Ovary (tissue), 9 donors: ENCODE data around the gene DENND2A. TPM values are rescaled to one million over a fixed set of nuclear protein-coding genes. Genes with fewer than 3 reads are reported as not detected.
A peak's percentile ranks its signal among the peaks of the same experiment; 100 is the strongest.
"Not testable (repeated sequence)": the region's sequence is repeated elsewhere in the genome, so short reads cannot be mapped to it uniquely, and the experiment has no call there.

ENCODE experiments used
- DNase-seq, 5 donors: peaks; one replicate each; pipeline ENCODE4 v3.0.0-alpha.2; 2019 to 2020
- H3K27ac ChIP-seq, 2 donors: fragments of 200-600 bp; one replicate each; pipeline versions ENCODE4 v1.5.1 to v1.8.0; 2019 to 2022
- H3K27me3 ChIP-seq: fragments of 200-600 bp; one replicate; pipeline ENCODE4 v1.8.0; 2022
- H3K36me3 ChIP-seq: fragments of 200-600 bp; sonication (generic); one replicate; pipeline ENCODE4 v1.5.1; 2019
- H3K4me1 ChIP-seq: one replicate; pipeline ENCODE4 v1.8.1; 2013; ENCODE audit warnings: mild to moderate bottlenecking, moderate library complexity; ENCODE audit not compliant: insufficient read depth
- H3K4me3 ChIP-seq: fragments of 200-600 bp; sonication (generic); one replicate; pipeline ENCODE4 v1.5.1; 2017
- H3K9me3 ChIP-seq, 2 donors: fragments of 200-600 bp in 1 of 2; sonication (generic) in 1 of 2; one replicate each; pipeline versions ENCODE4 v1.5.1 to v1.8.1; 2013 to 2019; ENCODE audit warnings: mild to moderate bottlenecking in 1 of 2, moderate library complexity in 1 of 2
- CTCF ChIP-seq, 3 donors: fragments of 450-650 bp in 2 of 3; fragments of 200-600 bp in 1 of 3; IDR thresholded peaks; one replicate each; pipeline versions ENCODE4 v1.5.1 to v1.8.0; 2016 to 2022; ENCODE audit warnings: antibody characterized with exemption in 3 of 3, mild to moderate bottlenecking in 1 of 3
- EP300 ChIP-seq: sonication (generic); formaldehyde crosslinking; IDR thresholded peaks from one replicate; pipeline ENCODE4 v1.6.1; 2017; ENCODE audit warnings: antibody characterized with exemption
- POLR2A ChIP-seq: fragments of 450-650 bp; IDR thresholded peaks from one replicate; pipeline ENCODE4 v1.6.1; 2017; ENCODE audit warnings: antibody characterized with exemption, mild to moderate bottlenecking, moderate library complexity
- WGBS, 3 donors: extraction: QIAGEN DNeasy Blood & Tissue Kit in 1 of 3; methylation state at CpG; one replicate each; pipeline versions ENCODE4 v1.1.5 to v1.1.7; 2013 to 2017; 5-methylcytosine and 5-hydroxymethylcytosine counted together
- intact Hi-C, 4 donors: fragments of 100-400 bp; cut with DNase I; formaldehyde crosslinking; loops; one replicate each; pipeline versions ENCODE4 v1.11.0 to v1.15.1; 2022 to 2023
- polyA plus RNA-seq, 2 donors: library from polyadenylated mRNA; stranded (reverse); fragments of 200-250 nt in 1 of 2; fragments of 350-450 nt in 1 of 2; fragmentation: Illumina TruSeq in 1 of 2; extraction: RNeasy Lipid Tissue Mini Kit (QIAGEN cat#74804) in 1 of 2; gene quantifications; one replicate each; pipeline ENCODE4 v1.2.3, GENCODE V29; 2013 to 2014
- total RNA-seq, 7 donors: library from RNA; depleted of rRNA in 2 of 7; stranded (reverse); fragments of >200 nt in 2 of 7; fragmentation: NEBNext Ultra II Directional in 3 of 7; extraction: Animal tissue kit (Norgen Biotek cat#: 25700) in 3 of 7; gene quantifications; one replicate each; pipeline versions ENCODE4 v1.1.0 to v1.2.4, GENCODE V29; 2016 to 2023
- donor health status: DM: no; HTN: no; CAD: no; lungs with moderate emphysema.
- donor health status: DM: no; HTN: no; CAD: no.
- donor health status: Bipolar disorder and iron deficiency.
- donor health status: DM: yes; HTN: yes; CAD: no.
- donor health status: DM: no; HTN: no; CAD: no.
- donor health status: DM: yes; HTN: yes; CAD: no.

Gene DENND2A
- total and polyA plus RNA-seq, 9 donors = 9.8 to 61.8 (median 36.1) TPM

- H3K9me3 ChIP-seq = no peaks in the 10 kb centered on the region
- no peaks in the 10 kb centered on the region for H3K4me1 ChIP-seq
- WGBS, 3 donors = 94 to 96% (median 94%) methylated on average over 6 of the region's 6 CpGs
- intact Hi-C loops = no loop called here
- H3K27me3 ChIP-seq = no peaks in the 10 kb centered on the region
- DNase-seq = peak in 1 of 5 donors; percentile 4
- no peak for TF ChIP-seq EP300
- no peak for TF ChIP-seq CTCF (IDR thresholded peaks at IDR 0.05)
- no peak for TF ChIP-seq POLR2A
- H3K4me3 ChIP-seq = no peak overlapping the region
- no peaks in the 10 kb centered on the region for H3K36me3 ChIP-seq
- no peak overlapping the region for H3K27ac ChIP-seq
Measured at GRCh38 chr7:140557069-140557468, 83.5 kb downstream of the DENND2A start.

- H3K36me3 ChIP-seq, H3K27ac ChIP-seq, H3K27me3 ChIP-seq, H3K4me1 ChIP-seq, intact Hi-C loops, H3K4me3 ChIP-seq, H3K9me3 ChIP-seq: not testable (repeated sequence)
- WGBS, 3 donors = 81 to 89% (median 86%) methylated on average over 10 of the region's 10 CpGs
- peak in 1 of 5 donors; percentile 16 for DNase-seq
Measured at GRCh38 chr7:140553236-140553635, 87.4 kb downstream of the DENND2A start.

DNA sequence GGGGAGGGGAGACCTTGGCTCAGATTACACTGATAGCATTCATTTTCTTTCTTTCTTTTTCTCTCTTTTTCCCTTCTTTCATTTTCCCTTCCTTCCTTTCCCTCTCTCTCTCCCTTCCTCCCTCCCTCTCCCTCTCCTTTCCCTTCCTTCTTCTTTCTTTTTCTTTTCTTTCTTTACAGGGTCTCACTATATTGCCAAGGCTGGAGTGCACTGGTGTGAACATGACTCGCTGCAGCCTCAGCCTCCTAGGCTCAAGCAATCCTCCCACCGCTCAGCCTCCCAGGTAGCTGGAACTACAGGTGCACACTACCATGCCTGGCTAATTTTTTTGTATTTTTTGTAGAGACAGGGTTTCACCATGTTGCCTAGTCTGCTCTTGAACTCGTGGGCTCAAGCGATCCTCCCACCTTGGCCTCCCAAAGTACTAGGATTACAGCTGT lies 88.4 kb downstream of the DENND2A start:
- Histone ChIP-seq H3K9me3 (no peaks in the 10 kb centered on the region), H3K36me3 (no peaks in the 10 kb centered on the region), H3K27me3 (no peaks in the 10 kb centered on the region), H3K27ac (no peak overlapping the region), H3K4me3 (no peak overlapping the region), H3K4me1 (peaks cover 3% of the 10 kb centered on the region)
- intact Hi-C loops = no loop called here
- TF ChIP-seq POLR2A (no peak), EP300 (no peak)
- WGBS, 3 donors = 90 to 95% (median 93%) methylated on average over 4 of the region's 4 CpGs
- DNase-seq = peak in 1 of 5 donors; percentile 13

DNA sequence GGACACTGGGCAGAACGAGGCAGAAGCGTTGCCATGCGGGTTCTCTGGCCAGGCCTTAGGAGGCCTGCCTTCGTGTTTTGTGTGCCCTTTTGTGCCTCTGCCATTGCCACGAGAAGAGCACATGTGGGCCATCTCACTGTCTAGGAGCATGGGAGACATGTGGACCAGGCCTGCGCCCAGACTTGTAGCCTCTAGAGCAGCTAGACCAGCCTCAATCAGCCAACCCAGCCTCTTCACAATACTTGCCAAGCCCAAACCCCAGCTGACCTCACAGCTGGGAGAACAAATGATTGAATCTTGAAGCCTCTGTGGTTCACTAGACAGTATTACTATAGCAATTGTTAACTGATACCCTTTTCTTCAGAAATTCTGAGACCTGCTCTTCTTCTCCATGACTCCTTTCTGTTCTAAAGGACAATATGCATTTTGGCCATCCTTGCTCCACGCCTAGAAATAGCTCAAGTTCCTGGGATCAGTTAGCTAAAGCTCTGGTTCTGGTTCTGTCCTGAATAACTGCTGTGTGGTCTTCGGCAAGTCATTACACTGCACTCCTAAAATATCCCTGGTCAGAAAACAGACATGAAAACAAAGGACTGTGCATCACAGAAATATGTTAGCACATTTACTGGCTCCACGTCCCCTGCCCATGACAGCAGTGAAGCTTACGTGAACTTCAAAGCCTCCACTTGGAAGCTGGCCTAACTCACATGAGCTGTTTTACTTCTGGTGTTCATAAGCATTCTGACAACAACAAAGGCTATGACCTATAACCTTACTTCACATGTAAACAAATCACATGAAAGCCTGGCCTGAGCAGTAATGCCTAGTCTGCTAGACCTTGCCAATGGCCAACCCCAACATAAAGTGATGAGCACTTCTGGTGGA lies 89.0 kb downstream of the DENND2A start:
- Histone ChIP-seq H3K27ac (no peak overlapping the region), H3K4me1 (peaks cover 3% of the 10 kb centered on the region), H3K27me3 (no peaks in the 10 kb centered on the region), H3K9me3 (no peaks in the 10 kb centered on the region), H3K36me3 (no peaks in the 10 kb centered on the region), H3K4me3 (no peak overlapping the region)
- intact Hi-C loops = no loop called here
- peak in 3 of 5 donors; percentile 39 to 59 (median 42) for DNase-seq
- WGBS, 3 donors = 73 to 79% (median 75%) methylated on average over 10 of the region's 10 CpGs
- no peak for TF ChIP-seq CTCF (IDR thresholded peaks at IDR 0.05)
- no peak for TF ChIP-seq EP300
- no peak for TF ChIP-seq POLR2A

DNA sequence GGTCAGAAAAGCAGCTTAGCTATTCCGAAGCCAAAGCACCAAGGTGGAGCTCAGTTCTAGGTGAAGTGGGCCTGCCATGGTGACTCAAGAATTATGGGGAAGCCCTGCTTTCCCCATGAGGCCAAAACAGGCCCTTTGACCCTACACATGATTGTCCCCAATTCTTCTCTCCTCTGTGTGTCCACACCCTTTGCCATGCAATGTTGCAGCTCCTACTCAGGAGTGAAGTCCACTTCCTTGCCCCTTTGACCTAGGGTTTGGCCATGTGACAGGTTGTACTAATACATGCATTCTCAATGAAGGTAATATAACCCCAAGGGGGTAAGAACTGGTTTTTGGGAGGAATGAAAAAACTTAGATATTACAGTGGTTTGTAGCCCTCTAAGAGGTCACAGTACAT lies 93.7 kb downstream of the DENND2A start:
- WGBS, 3 donors = 92 to 100% (median 93%) methylated on average over 1 of the region's 1 CpG
- no peak overlapping the region for H3K4me3 ChIP-seq
- no peaks in the 10 kb centered on the region for H3K36me3 ChIP-seq
- no peak for DNase-seq
- TF ChIP-seq CTCF (IDR thresholded peaks at IDR 0.05) (no peak), POLR2A (no peak)
- H3K27me3 ChIP-seq = no peaks in the 10 kb centered on the region
- no peak overlapping the region for H3K27ac ChIP-seq
- intact Hi-C loops = no loop called here
- no peaks in the 10 kb centered on the region for H3K9me3 ChIP-seq
- peaks cover 8% of the 10 kb centered on the region for H3K4me1 ChIP-seq
